Measurements from ENCODE around the gene TSPAN18. TPM values are rescaled to one million over a fixed set of nuclear protein-coding genes. Genes with fewer than 3 reads are reported as not detected.

TSPAN18 gene
- total RNA-seq, 1 donor from 2014 or later, result 31.7 TPM

- no peaks in the 10 kb centered on the region for H3K36me3 ChIP-seq (ENCODE audit: insufficient read depth, low read length)
- Mint-ChIP-seq H3K4me3 (ENCODE audit: unreplicated experiment) (no peak overlapping the region), H3K27ac (ENCODE audit: unreplicated experiment) (no peak overlapping the region), H3K27me3 (ENCODE audit: low read depth, unreplicated experiment) (peaks cover 13% of the 10 kb centered on the region), H3K36me3 (ENCODE audit: low read depth, unreplicated experiment) (peaks cover 9% of the 10 kb centered on the region), H3K4me1 (ENCODE audit: low read depth, unreplicated experiment) (peaks cover 24% of the 10 kb centered on the region), H3K9me3 (ENCODE audit: unreplicated experiment) (peaks cover 7% of the 10 kb centered on the region)
- TF ChIP-seq EZH2 (IDR thresholded peaks at IDR 0.05; ENCODE audit: insufficient read depth, low read length) (no peak), CTCF (IDR thresholded peaks at IDR 0.05; ENCODE audit: insufficient read depth, low read depth, low read length) (no peak)
- no peak overlapping the region for H3K4me2 ChIP-seq (ENCODE audit: low read length)
- DNase-seq (ENCODE audit: low read depth) (no peak), FAIRE-seq (no peak)
- peaks cover 21% of the 10 kb centered on the region for H3K4me1 ChIP-seq (ENCODE audit: insufficient read depth, low read length)
- no peaks in the 10 kb centered on the region for H3K79me2 ChIP-seq (ENCODE audit: insufficient read depth, low read length)
- H3K9ac ChIP-seq (ENCODE audit: low read length), result no peak overlapping the region
- H2AFZ ChIP-seq (ENCODE audit: low read depth, low read length), result no peak overlapping the region
- no peak overlapping the region for H3K4me3 ChIP-seq (ENCODE audit: insufficient read depth, low read depth, low read length)
- peaks cover 19% of the 10 kb centered on the region for H3K27me3 ChIP-seq (ENCODE audit: insufficient read depth, low read length)
- H3K9me3 ChIP-seq (ENCODE audit: insufficient read depth, low read depth, low read length), result no peaks in the 10 kb centered on the region
- H4K20me1 ChIP-seq (ENCODE audit: insufficient read depth, low read length), result no peaks in the 10 kb centered on the region
- no peak overlapping the region for H3K27ac ChIP-seq (ENCODE audit: low read depth, low read length)
These were observed 32.2 kb downstream of the TSPAN18 start for GRCh38 chr11:44758983-44759382.

GRCh38 chr11:44759743-44760476 lies 33.1 kb downstream of the TSPAN18 start:
- Histone ChIP-seq H3K36me3 (ENCODE audit: insufficient read depth, low read length) (no peaks in the 10 kb centered on the region), H4K20me1 (ENCODE audit: insufficient read depth, low read length) (no peaks in the 10 kb centered on the region), H3K4me1 (ENCODE audit: insufficient read depth, low read length) (peaks cover 21% of the 10 kb centered on the region), H3K9ac (ENCODE audit: low read length) (no peak overlapping the region), H3K4me2 (ENCODE audit: low read length) (no peak overlapping the region), H2AFZ (ENCODE audit: low read depth, low read length) (no peak overlapping the region), H3K27me3 (ENCODE audit: insufficient read depth, low read length) (peaks cover 10% of the 10 kb centered on the region), H3K27ac (ENCODE audit: low read depth, low read length) (no peak overlapping the region), H3K79me2 (ENCODE audit: insufficient read depth, low read length) (no peaks in the 10 kb centered on the region), H3K9me3 (ENCODE audit: insufficient read depth, low read depth, low read length) (no peaks in the 10 kb centered on the region), H3K4me3 (ENCODE audit: insufficient read depth, low read depth, low read length) (no peak overlapping the region)
- Mint-ChIP-seq H3K4me1 (ENCODE audit: low read depth, unreplicated experiment) (peaks cover 22% of the 10 kb centered on the region), H3K4me3 (ENCODE audit: unreplicated experiment) (no peak overlapping the region), H3K27me3 (ENCODE audit: low read depth, unreplicated experiment) (peaks cover 5% of the 10 kb centered on the region), H3K36me3 (ENCODE audit: low read depth, unreplicated experiment) (peaks cover 11% of the 10 kb centered on the region), H3K27ac (ENCODE audit: unreplicated experiment) (no peak overlapping the region), H3K9me3 (ENCODE audit: unreplicated experiment) (peaks cover 7% of the 10 kb centered on the region)
- no peak for DNase-seq (ENCODE audit: low read depth)
- no peak for FAIRE-seq
- no peak for TF ChIP-seq EZH2 (IDR thresholded peaks at IDR 0.05; ENCODE audit: insufficient read depth, low read length)
- TF ChIP-seq CTCF (IDR thresholded peaks at IDR 0.05; ENCODE audit: insufficient read depth, low read depth, low read length), result no peak

GRCh38 chr11:44760477-44760872 lies 33.7 kb downstream of the TSPAN18 start:
- peaks cover 22% of the 10 kb centered on the region for H3K4me1 Mint-ChIP-seq (ENCODE audit: low read depth, unreplicated experiment)
- H3K4me1 ChIP-seq (ENCODE audit: insufficient read depth, low read length), result peaks cover 21% of the 10 kb centered on the region

More at GRCh38 chr11:44760477-44760872, 33.7 kb downstream of the TSPAN18 start:
- H3K36me3 ChIP-seq (ENCODE audit: insufficient read depth, low read length), result no peaks in the 10 kb centered on the region
- no peak overlapping the region for H3K4me3 ChIP-seq (ENCODE audit: insufficient read depth, low read depth, low read length)
- H3K9me3 ChIP-seq (ENCODE audit: insufficient read depth, low read depth, low read length), result no peaks in the 10 kb centered on the region
- peaks cover 13% of the 10 kb centered on the region for H3K36me3 Mint-ChIP-seq (ENCODE audit: low read depth, unreplicated experiment)
- DNase-seq (ENCODE audit: low read depth) (no peak), FAIRE-seq (no peak)
- no peak overlapping the region for H3K27ac ChIP-seq (ENCODE audit: low read depth, low read length)
- TF ChIP-seq CTCF (IDR thresholded peaks at IDR 0.05; ENCODE audit: insufficient read depth, low read depth, low read length), result no peak
- no peak for TF ChIP-seq EZH2 (IDR thresholded peaks at IDR 0.05; ENCODE audit: insufficient read depth, low read length)
- no peaks in the 10 kb centered on the region for H4K20me1 ChIP-seq (ENCODE audit: insufficient read depth, low read length)
- H3K9me3 Mint-ChIP-seq (ENCODE audit: unreplicated experiment), result peaks cover 7% of the 10 kb centered on the region
- H3K27ac Mint-ChIP-seq (ENCODE audit: unreplicated experiment), result no peak overlapping the region
- peaks cover 5% of the 10 kb centered on the region for H3K27me3 ChIP-seq (ENCODE audit: insufficient read depth, low read length)
- no peak overlapping the region for H3K4me2 ChIP-seq (ENCODE audit: low read length)
- no peak overlapping the region for H3K4me3 Mint-ChIP-seq (ENCODE audit: unreplicated experiment)
- H3K27me3 Mint-ChIP-seq (ENCODE audit: low read depth, unreplicated experiment), result peaks cover 4% of the 10 kb centered on the region
- no peak overlapping the region for H2AFZ ChIP-seq (ENCODE audit: low read depth, low read length)
- no peak overlapping the region for H3K9ac ChIP-seq (ENCODE audit: low read length)
- no peaks in the 10 kb centered on the region for H3K79me2 ChIP-seq (ENCODE audit: insufficient read depth, low read length)
